DLD1 (cell line): ENCODE data around the gene CAMK4.

ENCODE experiments used
- in situ Hi-C: cut with HindIII; loops from 2 replicates; pipeline ENCODE4 v1.10.0; 2017; ENCODE audit warnings: low sequenced_read_pairs

CAMK4 gene

GRCh38 chr5:111415053-111415452 is 190.9 kb downstream of the CAMK4 start:
- in situ Hi-C loops = no loop called here

DNA sequence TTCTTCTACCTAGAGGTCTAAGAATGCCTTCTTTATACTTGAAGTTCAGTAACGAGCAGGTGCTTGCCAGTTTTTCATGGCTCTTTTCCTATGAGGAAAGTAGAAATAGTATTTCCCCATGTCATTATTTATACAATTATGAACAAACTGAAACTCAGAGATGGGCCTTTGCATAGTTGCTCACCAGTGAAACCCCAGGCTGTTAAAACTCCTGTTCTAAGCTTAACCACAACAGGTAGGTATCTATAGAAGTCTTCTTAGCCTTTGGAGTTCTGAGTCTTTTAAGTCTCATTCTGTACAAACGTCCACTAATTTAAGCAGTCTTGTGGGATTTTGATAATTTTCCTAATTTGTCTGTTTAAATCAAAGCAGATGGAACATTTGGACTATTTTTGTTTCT is 198.1 kb downstream of the CAMK4 start:
- in situ Hi-C loops = no loop called here

GRCh38 chr5:111422747-111423720 is 198.8 kb downstream of the CAMK4 start:
- in situ Hi-C loops = no loop called here

GRCh38 chr5:111425205-111425604 is 201.0 kb downstream of the CAMK4 start:
- in situ Hi-C loops = no loop called here

- in situ Hi-C loops = no loop called here
These were observed 203.6 kb downstream of the CAMK4 start for GRCh38 chr5:111427762-111428161.

- in situ Hi-C loops = no loop called here
These were observed 208.8 kb downstream of the CAMK4 start for GRCh38 chr5:111432883-111433536.

- in situ Hi-C loops = no loop called here
These were observed 210.6 kb downstream of the CAMK4 start for GRCh38 chr5:111434800-111435199.

DNA sequence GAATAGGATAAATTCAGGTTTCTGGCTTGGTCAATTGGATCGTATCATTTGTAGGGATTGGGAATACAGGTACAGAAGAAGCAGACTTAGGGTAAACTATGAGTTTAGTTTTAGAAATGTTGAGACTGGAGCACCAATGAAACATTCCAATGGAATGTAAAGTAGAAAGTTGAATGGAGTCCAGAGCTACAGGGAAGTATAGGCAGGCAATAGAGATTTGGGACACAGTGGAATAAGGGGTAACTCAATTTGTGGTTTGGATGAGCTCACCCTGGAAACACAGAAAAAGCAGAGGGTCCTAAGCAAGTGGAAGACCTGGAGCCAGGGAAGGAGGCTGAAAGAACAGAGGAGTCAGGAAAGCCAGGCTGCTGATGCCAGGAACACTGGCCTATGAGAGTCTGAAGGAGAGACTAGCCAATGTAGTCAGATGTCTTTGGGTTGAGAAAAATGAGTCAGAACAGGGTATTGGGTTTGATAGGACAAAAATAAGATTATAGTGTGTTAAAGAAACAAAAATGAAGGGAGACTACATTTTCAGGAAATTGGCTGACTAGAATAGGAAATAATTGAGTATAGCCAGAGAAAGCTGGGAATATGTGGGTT is 215.4 kb downstream of the CAMK4 start:
- in situ Hi-C loops = no loop called here

- in situ Hi-C loops = no loop called here
These were observed 222.9 kb downstream of the CAMK4 start for GRCh38 chr5:111447099-111447498.

- in situ Hi-C loops = no loop called here
These were observed 223.6 kb downstream of the CAMK4 start for GRCh38 chr5:111447822-111448221.

DNA sequence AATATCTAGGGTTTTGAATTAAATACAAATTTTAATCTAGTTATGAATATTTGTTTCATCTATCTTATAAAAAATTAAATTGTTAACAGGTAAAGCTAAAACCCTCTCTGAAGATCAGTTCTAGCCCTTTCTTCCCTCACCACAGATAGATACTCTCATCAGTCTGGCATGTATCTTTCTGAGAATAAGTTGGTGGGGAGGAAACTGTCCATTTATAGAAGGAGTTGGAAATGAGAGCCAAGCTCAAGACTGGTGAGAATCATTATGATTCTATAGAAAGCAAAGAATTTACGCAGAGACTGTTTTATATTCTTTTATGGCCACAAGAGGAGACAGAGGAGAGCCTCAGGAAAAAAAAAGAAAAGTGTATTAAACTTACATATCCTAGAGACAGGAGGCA is 229.1 kb downstream of the CAMK4 start:
- in situ Hi-C loops = no loop called here

- in situ Hi-C loops = no loop called here
These were observed 229.6 kb downstream of the CAMK4 start for GRCh38 chr5:111453747-111454146.

GRCh38 chr5:111454198-111454622 is 230.0 kb downstream of the CAMK4 start:
- in situ Hi-C loops = no loop called here

DNA sequence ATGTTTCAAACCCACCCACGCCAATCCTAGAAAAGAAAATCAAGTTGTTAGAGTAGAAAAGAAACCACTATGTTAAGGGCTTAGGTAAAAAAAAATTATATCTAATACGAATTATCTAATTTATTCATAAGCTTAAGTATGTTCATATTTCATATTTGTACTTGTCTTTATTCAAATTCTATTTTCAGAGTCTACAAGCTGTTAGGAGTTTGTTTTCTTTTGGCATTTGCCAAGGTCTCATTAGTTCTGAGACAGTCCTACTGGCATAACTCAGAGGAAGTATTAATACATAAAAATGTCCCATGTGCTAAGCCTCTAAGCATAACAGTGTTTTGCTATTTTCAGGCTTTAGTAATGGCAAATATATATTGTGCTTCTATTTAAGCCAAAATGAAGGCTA is 230.6 kb downstream of the CAMK4 start:
- in situ Hi-C loops = no loop called here

DNA sequence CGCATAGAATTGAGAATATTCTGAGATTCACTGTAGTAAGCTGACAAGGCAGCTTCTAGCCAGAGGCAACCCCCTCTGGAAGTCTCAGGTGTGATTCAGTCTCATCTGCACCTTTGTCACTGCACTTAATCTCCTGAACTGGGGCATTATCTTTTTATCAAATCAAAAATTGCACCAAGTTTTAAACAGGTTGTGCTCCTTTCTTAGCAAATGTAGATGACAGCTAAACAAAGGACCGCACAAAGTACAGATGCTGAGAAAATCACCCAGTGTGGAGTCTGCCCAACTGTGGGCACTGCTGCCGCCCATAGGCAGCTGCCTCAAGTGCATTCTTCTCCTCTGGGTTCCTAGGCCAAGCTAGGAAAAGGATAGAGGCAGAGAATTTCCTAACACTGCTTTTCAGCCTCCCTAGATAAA is 237.1 kb downstream of the CAMK4 start:
- in situ Hi-C loops = no loop called here

DNA sequence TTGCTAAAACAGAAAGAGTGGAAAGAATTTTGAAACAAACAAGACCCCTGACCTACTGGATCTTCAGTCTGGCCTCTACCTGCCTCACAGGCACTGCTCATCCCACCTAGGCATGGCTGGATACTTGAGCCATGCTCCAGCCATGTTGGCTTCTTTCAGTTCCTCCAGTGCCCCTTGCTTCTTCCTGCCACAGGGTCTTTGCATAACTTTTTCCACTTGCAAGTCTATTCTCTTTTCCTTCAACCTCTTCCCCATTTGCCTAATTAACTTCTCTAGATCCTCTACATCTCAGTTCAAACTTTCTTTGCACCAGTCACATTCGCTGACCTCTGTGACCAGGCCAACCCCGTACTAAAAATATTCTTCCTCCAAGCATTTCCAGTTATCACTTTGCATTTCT is 237.8 kb downstream of the CAMK4 start:
- in situ Hi-C loops = no loop called here

- in situ Hi-C loops = no loop called here
These were observed 239.1 kb downstream of the CAMK4 start for GRCh38 chr5:111463311-111463710.

DNA sequence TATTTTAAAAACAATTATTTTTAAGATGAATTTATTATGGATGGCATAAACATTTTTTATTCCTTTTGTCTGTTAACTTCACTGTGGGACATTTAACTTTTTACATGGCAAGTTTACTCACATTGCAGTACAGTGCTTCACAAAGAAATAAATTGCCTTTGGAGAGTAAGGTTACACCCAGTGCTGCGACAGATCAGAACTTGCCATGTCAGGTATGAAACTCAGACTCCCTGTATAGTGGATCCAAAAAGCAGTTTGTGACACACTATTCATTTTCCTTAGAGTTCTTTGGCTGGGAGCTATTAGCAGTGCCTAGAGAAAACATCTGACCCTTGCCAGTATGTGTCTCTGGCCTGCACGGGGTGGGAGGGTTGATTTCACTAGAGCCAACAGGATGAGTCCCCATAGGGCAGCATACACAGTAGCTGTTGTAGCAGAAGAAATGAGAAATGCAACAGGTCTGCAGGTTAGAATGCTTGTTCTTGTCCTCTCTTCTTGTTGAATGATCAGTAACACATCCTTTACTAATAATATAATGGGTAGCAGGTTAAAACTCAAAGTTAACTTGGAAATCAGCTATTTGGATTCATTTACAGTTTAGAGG is 245.2 kb downstream of the CAMK4 start:
- in situ Hi-C loops = no loop called here

- in situ Hi-C loops = no loop called here
These were observed 245.7 kb downstream of the CAMK4 start for GRCh38 chr5:111469903-111470302.

DNA sequence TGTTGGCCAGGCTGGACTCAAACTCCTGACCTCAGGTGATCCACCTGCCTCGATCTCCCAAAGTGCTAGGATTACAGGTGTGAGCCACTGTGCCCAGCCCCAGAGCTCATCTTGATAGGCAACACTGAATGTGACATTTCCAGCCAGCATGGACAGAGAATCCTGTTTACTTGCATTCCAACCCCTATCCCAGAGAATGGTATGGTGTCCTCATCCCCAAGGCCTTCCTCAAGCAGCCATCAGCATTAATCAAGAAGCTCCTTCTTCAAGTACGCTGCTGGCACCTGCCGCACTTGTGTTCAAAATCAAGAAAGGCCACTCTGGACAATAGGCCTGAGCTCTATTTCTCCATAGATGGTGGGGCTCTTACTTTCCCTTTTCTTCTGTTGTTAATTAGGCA is 247.9 kb downstream of the CAMK4 start:
- in situ Hi-C loops = no loop called here

DNA sequence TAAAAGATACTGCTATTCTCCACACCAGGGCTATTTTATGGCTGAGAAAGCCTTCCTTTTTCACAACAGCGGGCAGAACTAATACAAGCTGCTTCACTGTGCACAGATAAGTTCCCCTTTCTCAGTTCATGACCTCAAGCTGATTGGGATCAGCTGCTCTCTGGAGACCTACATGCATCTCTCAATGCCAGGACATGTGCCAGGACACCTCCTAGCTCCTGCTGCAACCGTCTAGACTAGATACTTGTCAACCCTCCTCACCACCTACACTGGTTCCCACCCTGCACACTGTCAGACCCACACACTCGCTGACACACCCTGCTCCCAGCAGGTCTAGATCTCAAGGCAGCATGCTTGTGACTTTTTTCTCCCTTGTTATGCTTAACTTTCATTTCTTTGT is 248.4 kb downstream of the CAMK4 start:
- in situ Hi-C loops = no loop called here
